Progenitor cell of endocrine pancreas (in vitro differentiated cells): ENCODE results near the gene PPARG. TPM values are rescaled to one million over a fixed set of nuclear protein-coding genes. Genes with fewer than 3 reads are reported as not detected.

Source experiments
- DNase-seq: peaks from one replicate; pipeline ENCODE4 v3.0.0; 2021; ENCODE audit warnings: low spot score; ENCODE audit not compliant: unreplicated experiment
- H3K27ac Mint-ChIP-seq: 2 replicates; pipeline ENCODE4 v1.8.0; 2021; ENCODE audit warnings: mild to moderate bottlenecking, moderate library complexity, mixed read lengths
- H3K27me3 Mint-ChIP-seq: 2 replicates; pipeline ENCODE4 v1.8.0; 2021; ENCODE audit warnings: mixed read lengths
- H3K36me3 Mint-ChIP-seq: 2 replicates; pipeline ENCODE4 v1.8.0; 2022; ENCODE audit warnings: mixed read lengths; ENCODE audit not compliant: insufficient read depth
- H3K4me1 Mint-ChIP-seq: 2 replicates; pipeline ENCODE4 v1.8.0; 2021; ENCODE audit warnings: low read depth, mixed read lengths
- H3K4me3 Mint-ChIP-seq: 2 replicates; pipeline ENCODE4 v1.8.0; 2021; ENCODE audit warnings: low read depth, mild to moderate bottlenecking, moderate library complexity, mixed read lengths
- H3K9me3 Mint-ChIP-seq: 2 replicates; pipeline ENCODE4 v1.8.0; 2021; ENCODE audit warnings: low read depth, mixed read lengths
- total RNA-seq: library from RNA; stranded (reverse); gene quantifications from 2 replicates; pipeline ENCODE4 v1.2.1, GENCODE V29; 2021
- TF ChIP-seq, protein P1 (sequence below): fragments of 200-600 bp; sonication (generic); IDR thresholded peaks from one replicate; pipeline ENCODE4 v1.5.0; 2021; ENCODE audit warnings: antibody characterized with exemption, mild to moderate bottlenecking; ENCODE audit not compliant: unreplicated experiment

The PPARG gene
- total RNA-seq, 1 donor from 2014 or later = 17.1 TPM

GRCh38 chr3:12423131-12423530 is 134.3 kb downstream of the PPARG start:
- peaks cover 48% of the 10 kb centered on the region for H3K4me1 Mint-ChIP-seq
- no peaks in the 10 kb centered on the region for H3K9me3 Mint-ChIP-seq
- no peaks in the 10 kb centered on the region for H3K36me3 Mint-ChIP-seq
- H3K27ac Mint-ChIP-seq = peak overlapping the region; percentile 76
- TF ChIP-seq, protein P1, sequence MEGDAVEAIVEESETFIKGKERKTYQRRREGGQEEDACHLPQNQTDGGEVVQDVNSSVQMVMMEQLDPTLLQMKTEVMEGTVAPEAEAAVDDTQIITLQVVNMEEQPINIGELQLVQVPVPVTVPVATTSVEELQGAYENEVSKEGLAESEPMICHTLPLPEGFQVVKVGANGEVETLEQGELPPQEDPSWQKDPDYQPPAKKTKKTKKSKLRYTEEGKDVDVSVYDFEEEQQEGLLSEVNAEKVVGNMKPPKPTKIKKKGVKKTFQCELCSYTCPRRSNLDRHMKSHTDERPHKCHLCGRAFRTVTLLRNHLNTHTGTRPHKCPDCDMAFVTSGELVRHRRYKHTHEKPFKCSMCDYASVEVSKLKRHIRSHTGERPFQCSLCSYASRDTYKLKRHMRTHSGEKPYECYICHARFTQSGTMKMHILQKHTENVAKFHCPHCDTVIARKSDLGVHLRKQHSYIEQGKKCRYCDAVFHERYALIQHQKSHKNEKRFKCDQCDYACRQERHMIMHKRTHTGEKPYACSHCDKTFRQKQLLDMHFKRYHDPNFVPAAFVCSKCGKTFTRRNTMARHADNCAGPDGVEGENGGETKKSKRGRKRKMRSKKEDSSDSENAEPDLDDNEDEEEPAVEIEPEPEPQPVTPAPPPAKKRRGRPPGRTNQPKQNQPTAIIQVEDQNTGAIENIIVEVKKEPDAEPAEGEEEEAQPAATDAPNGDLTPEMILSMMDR = no peak
- DNase-seq = no peak
- H3K27me3 Mint-ChIP-seq = no peaks in the 10 kb centered on the region
- no peak overlapping the region for H3K4me3 Mint-ChIP-seq

DNA sequence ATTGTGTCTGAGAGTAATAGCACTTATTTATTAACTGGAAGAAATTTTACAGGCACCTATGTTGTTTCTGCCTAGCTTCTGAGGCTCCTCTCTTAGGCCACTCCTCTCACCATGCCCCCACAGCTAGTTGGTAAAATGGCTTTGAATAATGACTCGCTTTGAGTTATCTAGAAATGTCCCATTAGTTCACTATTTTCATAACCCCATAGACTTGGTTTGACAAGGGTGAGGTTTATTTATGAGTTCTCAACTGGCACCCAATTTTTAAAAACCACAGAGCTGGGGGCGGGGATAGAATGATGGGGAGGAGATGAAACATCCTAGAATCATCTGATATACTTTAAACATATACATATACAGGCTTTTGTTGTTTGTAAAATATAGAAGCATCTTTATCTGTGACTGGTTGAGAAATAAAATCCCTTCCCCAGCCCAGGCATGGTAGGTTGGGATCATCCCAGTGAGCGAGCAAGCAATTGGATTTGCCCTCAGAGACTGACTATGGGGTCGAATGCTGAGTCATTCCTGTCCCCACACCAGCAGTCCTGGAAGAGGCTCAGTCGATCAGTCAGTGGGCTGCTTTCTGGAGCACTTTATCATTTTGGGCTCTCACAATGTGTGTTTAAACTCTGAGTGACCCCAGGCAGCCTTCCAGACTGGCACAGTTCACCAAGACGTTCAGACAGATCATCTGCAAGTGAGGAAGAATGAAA is 135.2 kb downstream of the PPARG start:
- DNase-seq = no peak

DNA sequence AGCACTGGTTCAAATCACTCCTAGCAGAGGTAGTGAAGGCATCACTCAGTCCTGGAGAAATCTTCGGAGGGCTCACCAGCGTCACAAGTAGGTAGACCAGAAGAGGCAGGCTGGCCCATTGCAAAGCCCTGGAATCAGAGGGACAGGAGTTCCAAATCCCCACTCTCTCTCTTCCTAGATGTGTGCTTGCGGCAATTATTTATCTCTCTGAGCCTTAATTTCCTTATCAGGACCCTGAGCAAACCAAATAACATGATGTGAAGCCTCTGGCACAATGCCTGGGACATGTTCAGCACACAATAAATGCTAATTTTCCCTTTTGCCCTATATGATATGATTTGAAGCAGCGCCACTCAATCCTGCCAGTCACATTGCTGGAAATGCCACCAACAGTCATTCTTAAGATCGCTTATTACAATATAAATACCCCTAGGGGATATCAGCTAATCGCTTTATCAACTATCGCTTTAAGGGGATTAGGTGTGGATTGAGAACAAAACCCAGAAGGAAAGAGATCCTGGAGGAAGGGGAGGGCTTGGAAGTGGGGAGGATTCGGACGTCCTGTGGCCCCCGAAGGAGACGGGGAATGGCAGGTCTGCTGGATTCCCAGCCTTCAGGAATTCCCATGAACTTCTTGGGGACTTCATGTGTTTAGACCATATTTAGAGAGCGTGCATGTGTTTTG is 135.9 kb downstream of the PPARG start:
- H3K9me3 Mint-ChIP-seq = no peaks in the 10 kb centered on the region
- H3K4me3 Mint-ChIP-seq = peak overlapping the region; percentile 48
- TF ChIP-seq, protein P1 = no peak
- peaks cover 57% of the 10 kb centered on the region for H3K4me1 Mint-ChIP-seq
- DNase-seq = no peak
- H3K27ac Mint-ChIP-seq = peak overlapping the region; percentile 89
- H3K27me3 Mint-ChIP-seq = no peaks in the 10 kb centered on the region
- no peaks in the 10 kb centered on the region for H3K36me3 Mint-ChIP-seq

More for the DNA sequence above, 135.2 kb downstream of the PPARG start:
- TF ChIP-seq, protein P1 = no peak
- Mint-ChIP-seq H3K4me3 (peak overlapping the region; percentile 48), H3K27ac (peak overlapping the region; percentile 89), H3K9me3 (no peaks in the 10 kb centered on the region), H3K36me3 (no peaks in the 10 kb centered on the region), H3K27me3 (no peaks in the 10 kb centered on the region), H3K4me1 (peaks cover 52% of the 10 kb centered on the region)

GRCh38 chr3:12425850-12426579 is 137.1 kb downstream of the PPARG start:
- Mint-ChIP-seq H3K36me3 (peaks cover 2% of the 10 kb centered on the region), H3K27me3 (no peaks in the 10 kb centered on the region), H3K9me3 (no peaks in the 10 kb centered on the region), H3K4me3 (no peak overlapping the region), H3K27ac (peak overlapping the region; percentile 41), H3K4me1 (peaks cover 63% of the 10 kb centered on the region)
- DNase-seq = no peak
- TF ChIP-seq, protein P1 = no peak

DNA sequence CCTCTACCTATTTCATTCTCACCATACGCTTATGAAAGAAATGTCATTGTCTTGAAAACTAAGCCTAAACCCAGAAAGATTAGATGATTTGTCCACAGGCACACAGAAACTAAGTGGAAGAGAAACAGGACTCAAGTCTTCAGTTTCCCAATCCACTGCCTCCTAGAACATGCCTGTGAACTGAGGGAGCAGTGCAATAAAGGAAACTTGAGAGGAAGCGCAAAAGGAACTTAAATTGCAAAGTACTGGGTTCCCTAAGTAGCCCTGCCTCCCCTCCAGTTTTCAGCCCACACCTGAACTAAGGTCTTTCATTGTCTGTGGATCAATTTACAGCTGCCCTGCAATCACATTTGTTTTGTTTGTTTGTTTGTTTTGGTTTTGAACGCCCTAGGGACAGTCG is 138.7 kb downstream of the PPARG start:
- Mint-ChIP-seq H3K36me3 (peaks cover 2% of the 10 kb centered on the region), H3K9me3 (no peaks in the 10 kb centered on the region), H3K27ac (no peak overlapping the region), H3K4me1 (peaks cover 62% of the 10 kb centered on the region), H3K4me3 (no peak overlapping the region), H3K27me3 (no peaks in the 10 kb centered on the region)
- no peak for DNase-seq
- TF ChIP-seq, protein P1 = no peak
